DMS 273 treated with DMSO at 0.1 percent for 48 hours (cell line): Measurements from ENCODE around the gene ZNF516.
"Not testable (repeated sequence)": the region's sequence is repeated elsewhere in the genome, so short reads cannot be mapped to it uniquely, and the experiment has no call there.

Experiments used
- DNase-seq: peaks from one replicate; lab custom pipeline; 2025; lab: John Stamatoyannopoulos, UW

Gene ZNF516

GRCh38 chr18:76490033-76490432 is 5.0 kb downstream of the ZNF516 start:
- no peak for DNase-seq

DNA sequence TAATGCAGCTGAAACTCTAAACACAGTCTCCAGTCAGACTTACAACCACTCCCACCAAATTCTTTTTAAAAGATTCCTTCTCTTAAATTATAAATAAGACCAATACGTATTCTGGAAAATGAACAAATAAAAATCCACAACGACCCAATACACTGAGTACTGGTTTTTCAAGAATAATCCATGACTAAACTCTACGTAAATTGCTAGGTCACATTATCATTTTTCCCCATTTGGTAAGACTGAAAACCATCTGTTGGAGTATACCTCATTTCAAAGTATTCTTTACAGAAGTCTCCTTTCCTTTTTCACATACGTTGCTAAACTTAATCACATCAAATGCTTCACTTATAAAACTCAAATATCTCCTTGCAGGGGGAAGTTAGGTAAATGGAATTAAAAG is 6.0 kb downstream of the ZNF516 start:
- no peak for DNase-seq

GRCh38 chr18:76488190-76488589 is 6.9 kb downstream of the ZNF516 start:
- no peak for DNase-seq

DNA sequence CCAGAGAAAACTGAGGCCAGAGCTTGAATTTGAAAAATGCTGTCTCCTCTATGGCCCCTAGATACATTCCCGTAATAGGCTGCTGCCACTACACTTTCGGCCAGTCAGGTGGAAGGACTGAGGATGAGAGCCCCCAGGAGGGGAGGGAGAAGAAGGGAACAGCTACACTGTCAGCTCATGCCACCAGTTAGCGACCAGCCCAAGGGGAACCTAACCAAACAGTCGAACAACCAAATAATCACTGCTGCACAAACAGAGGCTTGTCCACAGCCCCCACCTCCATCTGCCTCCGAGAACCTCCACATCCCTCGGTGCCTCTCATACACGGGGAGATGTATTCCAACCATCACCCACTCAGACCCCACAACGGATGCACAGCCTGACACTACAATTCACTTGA is 7.3 kb downstream of the ZNF516 start:
- peak; percentile 52 for DNase-seq

DNA sequence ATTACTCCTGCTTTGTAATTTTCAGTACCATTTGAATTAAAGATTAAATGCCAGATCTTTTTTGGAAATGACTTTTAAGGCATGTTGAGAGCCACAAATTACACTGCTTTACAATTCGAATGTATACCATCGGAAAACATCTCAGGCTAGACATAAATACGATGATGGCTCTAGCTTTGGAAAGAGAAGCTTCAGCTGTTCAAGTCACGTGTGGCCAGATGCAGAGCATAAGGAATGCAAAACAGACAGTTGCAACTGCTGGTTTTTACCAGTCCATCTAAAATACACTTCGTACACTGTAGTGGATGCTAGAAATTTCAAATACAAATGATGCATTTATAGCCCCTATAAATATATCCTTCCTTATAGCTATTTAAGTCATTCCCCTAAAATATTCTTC is 8.0 kb downstream of the ZNF516 start:
- DNase-seq, result no peak

DNA sequence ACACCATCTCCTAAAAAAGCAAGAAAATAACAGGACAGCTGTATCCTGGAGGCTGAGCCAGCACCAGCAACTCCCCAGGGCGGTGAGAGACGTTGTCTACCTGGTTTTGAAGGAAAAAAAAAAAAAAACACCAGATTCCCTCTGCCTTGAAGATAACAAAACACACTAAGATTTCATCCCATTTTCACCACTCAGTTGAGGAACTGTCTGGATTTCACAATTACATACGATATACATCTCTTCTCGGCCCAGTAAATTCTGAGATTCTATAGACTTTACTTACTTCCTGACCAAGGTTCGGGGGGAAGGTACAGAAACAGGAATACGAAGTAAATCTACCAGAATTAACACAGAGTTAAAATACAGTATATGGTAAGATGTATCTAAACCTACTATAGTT is 8.5 kb downstream of the ZNF516 start:
- no peak for DNase-seq

DNA sequence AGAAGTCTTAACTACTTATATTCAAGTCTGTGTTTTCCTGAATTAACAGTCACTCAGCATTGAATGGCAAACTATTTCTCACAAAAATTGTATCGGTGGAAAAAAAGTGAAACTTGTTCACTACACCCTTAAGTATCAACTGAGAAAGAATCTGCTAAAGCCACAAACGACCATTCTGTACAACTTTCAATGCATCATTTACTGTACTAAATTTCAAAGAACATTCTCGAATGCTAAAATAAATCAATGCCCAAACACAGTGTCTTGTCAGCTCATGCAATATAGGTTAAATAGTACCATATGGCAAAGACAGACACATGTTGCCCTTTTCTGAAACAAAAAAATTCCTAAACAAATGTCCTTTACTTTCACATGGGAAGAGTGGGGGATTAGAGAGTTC is 9.0 kb downstream of the ZNF516 start:
- no peak for DNase-seq

DNA sequence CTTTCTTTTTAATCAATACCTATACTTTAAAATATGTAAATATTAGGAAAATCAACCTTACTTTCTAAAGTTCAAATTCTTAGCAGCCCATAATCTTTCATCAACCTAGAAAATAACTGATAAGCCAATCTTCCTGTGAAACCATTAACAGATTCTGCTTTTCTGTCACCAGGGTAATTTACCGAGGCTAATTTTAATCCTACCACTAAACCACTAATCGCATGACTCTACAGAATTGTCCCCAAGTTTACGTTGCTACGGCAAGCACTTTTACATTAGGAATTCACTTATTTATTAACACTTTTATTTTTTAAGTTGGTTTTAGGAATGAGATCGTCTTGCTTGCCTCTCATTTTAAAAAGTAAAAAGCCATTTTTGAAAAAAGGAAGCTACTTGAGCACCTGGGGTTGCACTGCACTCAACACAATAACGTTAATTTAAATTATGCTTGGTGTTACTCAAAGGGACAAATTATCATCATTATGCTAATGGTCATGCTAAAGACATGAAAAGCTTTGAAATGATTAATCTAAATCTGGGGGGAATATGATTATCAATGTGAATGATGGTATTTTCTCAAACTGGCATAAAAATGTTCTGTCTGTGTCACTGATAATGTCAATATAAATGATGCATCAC is 10.2 kb downstream of the ZNF516 start:
- DNase-seq, result no peak

DNA sequence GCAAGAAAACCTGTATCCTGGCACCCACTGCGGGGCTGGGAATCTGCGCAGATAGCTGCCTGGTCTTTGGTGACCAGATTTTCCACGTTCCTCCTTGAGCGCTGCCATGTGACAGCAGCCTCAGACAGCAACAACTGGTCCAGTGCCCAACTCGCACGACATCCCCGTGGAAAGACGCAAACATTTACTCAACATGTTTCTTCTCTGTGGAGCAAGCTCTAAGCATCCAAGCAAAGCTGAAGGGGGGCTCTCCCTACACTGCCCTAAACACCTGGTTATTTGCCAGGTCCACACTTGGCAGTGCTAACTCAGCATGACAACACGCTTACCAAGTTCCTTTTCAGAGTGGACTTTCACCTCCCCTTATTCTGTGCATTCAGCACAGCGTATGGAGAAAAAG is 11.3 kb downstream of the ZNF516 start:
- DNase-seq, result no peak

DNA sequence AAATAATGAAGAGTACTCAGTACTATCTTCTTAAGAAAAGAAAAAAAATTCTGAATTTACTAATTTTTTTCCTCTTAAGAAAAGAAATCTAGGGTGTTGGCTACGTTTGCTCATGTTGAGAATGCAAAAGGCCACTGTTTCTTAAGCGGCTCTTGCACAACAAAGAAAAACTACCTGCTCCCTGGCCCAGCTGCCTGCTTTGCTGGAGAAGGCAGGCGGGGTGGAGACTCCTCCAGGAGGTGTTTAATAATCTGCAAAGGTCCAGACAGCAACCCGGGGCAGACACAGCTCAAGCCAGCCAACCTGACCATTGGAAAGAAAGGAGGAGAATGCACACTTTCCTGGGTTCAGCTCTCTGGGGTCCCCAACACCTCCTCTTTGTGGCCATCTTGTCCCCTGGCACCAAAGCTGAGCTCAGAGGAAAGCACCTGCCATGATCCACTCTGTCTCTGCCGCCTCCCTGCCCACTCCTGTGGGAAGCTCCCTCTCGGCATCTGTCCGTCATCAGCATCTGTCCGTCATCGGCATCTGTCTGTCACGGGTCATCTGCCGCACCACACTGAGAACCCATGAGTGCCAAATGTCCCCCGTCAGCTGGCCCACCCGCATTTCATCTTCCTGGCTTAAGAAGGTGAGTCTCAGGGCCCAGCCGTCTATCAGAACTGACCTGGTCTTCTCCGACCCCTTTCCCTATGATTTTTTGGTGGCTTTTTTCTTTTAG is 11.9 kb downstream of the ZNF516 start:
- DNase-seq, result no peak

DNA sequence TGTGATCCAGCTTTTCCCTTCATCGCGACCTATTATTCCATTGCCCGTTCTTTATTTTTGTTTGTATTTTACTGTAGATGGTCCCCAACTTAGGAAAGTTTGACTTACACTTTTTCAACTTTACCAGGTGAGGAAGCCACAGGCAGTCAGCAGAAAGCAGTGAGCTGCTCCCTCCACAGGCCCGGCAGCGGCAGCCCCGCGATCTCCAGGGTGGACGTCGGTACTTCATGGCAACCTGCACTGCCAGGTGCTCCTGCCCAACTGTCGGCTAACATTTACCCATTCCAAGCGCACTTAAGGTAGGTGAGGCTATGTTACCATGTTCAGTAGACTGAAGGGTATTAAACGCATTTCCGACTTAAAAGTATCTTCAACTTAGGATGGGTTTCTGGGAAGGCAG is 12.8 kb downstream of the ZNF516 start:
- no peak for DNase-seq

- no peak for DNase-seq
Observed at GRCh38 chr18:76480913-76481312, 14.1 kb downstream of the ZNF516 start.

- no peak for DNase-seq
Observed at GRCh38 chr18:76479351-76480238, 15.4 kb downstream of the ZNF516 start.

DNA sequence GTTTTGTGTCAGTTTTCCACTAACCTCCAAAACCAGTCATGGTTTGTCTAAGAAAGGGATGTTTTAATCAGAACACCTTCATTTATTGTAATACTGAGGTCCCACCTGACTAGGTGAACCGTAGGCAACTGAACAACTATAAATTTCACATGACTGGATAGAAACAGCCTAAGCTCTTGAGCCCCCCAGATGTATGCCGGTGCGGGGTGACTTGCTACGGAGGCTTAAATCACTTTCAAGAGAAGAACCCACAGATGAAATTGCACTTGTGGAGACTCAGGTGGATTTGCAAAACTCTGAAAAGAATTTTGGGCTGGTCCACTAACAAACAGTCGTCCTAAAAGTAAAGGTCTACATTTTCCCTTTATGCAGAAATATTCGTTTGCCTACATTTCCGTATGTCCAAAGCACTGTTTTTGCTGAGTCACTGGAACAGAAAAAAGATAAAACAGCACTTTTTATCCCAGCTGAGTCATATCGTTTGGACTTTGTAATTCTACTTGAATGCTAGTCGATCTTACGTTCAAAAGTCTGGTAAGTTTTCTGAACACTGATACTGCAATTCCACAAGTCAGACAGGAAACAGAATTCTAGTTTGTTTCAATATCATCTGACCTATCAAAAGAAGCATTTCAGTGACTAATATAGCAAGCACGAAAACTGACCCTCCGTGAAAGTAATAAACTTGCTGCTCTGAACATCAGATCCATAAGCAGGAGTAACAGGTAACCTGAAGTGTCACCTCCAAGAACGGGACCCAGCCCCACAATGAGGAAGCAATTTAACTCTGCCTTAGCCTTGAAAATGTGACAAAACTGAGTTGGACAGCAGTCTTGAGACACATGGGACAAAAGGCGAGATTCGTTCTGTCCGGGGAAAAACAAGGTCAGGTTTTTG is 18.1 kb downstream of the ZNF516 start:
- no peak for DNase-seq

- DNase-seq, result no peak
Observed at GRCh38 chr18:76475450-76476194, 19.4 kb downstream of the ZNF516 start.

- DNase-seq, result no peak
Observed at GRCh38 chr18:76474824-76475223, 20.2 kb downstream of the ZNF516 start.

DNA sequence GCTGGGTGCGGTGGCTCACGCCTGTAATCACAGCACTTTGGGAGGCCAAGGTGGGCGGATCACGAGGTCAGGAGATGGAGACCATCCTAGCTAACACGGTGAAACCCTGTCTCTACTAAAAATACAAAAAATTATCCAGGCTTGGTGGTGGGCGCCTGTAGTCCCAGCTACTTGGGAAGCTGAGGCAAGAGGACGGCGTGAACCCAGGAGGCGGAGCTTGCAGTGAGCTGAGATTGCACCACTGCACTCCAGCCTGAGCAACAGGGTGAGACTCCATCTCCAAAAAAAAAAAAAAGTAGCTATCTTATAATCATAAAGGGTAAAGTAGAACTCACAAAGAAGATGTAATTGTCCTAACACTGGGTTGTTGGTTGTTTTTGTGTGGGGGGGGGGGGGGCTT is 21.5 kb downstream of the ZNF516 start:
- DNase-seq, result not testable (repeated sequence)

DNA sequence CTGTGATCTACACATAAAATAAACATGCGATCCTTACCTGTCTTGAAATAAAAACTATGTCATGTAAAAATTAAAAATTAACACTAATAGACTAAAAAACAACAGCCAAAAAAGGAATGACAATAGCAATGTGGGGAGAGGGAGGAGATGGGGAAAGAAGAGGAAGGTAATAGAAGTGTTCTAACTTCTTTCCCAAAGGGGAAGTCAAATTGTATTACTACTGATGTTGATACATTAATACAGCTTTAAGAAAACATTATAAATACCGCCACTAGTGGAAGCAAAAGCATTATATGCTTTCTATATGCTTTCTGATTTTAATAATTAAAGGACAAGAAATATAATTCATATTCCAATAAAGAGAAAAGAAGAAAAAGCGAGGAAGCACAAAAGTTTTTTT is 22.2 kb downstream of the ZNF516 start:
- DNase-seq, result no peak

DNA sequence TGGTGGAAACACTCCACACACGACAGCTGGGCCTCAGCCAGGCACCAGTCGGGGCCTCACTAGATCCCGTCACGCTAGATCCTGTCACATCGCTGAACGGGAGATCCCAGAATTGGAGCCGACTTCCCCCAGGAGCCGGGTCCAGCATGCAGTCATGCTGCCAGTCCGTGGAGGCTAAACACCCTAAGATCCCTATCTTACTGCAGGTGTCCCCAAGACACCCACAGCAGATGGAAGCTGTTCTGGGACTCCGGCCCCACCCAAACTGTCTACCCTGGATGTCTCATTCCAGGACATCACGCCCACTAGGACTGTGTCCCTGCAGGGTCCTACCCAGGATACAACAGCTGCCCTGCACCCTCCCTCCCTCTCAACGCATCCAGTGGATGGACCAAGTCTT is 23.4 kb downstream of the ZNF516 start:
- DNase-seq, result no peak

GRCh38 chr18:76468345-76469304 is 26.4 kb downstream of the ZNF516 start:
- DNase-seq, result no peak
